Gastroesophageal sphincter (tissue), 3 donors: Measurements from ENCODE around the gene FSHR.

Source experiments
- EP300 ChIP-seq: sonication (generic); formaldehyde crosslinking; IDR thresholded peaks from one replicate; pipeline ENCODE4 v1.6.1; 2017; ENCODE audit warnings: antibody characterized with exemption, mild to moderate bottlenecking
- POLR2A ChIP-seq, 2 donors: fragments of 450-650 bp; IDR thresholded peaks; one replicate each; pipeline ENCODE4 v1.6.1; 2017; ENCODE audit warnings: antibody characterized with exemption in 2 of 2, mild to moderate bottlenecking in 2 of 2, moderate library complexity in 1 of 2
- POLR2AphosphoS5 ChIP-seq: sonication (generic); formaldehyde crosslinking; IDR thresholded peaks from one replicate; pipeline ENCODE4 v1.6.1; 2017; ENCODE audit warnings: antibody characterized with exemption
- TF ChIP-seq, protein P1 (sequence below), 4 experiments: fragments of 200-600 bp in 2 of 4; fragments of 450-650 bp in 2 of 4; sonication (generic) in 1 of 4; IDR thresholded peaks; one replicate each; pipeline ENCODE4 v1.5.1; 2017 to 2019; ENCODE audit warnings: antibody characterized with exemption in 4 of 4, mild to moderate bottlenecking in 2 of 4, moderate library complexity in 2 of 4

DNA sequence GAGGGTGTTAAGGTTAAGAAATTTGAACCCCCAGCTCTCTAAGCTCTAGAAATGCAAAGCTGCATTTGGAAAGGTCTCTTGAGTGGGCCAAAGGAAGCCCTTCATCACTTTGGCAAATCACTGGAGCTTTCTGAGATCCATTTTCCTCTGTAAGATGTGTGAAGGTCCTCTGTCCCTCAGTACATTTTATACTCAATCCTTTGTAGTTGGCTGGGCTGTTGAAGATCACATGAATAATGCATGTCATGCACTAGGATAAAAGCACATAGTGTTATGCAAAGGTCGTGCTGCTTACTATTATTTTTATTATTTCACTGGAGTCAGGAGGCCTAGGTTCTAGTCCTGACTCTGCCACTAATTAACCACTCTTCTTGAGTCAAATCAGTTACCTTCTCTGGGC is 124.9 kb downstream of the FSHR start:
- TF ChIP-seq, protein P1, sequence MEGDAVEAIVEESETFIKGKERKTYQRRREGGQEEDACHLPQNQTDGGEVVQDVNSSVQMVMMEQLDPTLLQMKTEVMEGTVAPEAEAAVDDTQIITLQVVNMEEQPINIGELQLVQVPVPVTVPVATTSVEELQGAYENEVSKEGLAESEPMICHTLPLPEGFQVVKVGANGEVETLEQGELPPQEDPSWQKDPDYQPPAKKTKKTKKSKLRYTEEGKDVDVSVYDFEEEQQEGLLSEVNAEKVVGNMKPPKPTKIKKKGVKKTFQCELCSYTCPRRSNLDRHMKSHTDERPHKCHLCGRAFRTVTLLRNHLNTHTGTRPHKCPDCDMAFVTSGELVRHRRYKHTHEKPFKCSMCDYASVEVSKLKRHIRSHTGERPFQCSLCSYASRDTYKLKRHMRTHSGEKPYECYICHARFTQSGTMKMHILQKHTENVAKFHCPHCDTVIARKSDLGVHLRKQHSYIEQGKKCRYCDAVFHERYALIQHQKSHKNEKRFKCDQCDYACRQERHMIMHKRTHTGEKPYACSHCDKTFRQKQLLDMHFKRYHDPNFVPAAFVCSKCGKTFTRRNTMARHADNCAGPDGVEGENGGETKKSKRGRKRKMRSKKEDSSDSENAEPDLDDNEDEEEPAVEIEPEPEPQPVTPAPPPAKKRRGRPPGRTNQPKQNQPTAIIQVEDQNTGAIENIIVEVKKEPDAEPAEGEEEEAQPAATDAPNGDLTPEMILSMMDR (IDR thresholded peaks at IDR 0.05): no peak
- TF ChIP-seq POLR2AphosphoS5 (no peak), EP300 (no peak), POLR2A (IDR thresholded peaks at IDR 0.05) (no peak)
